Sigmoid colon (tissue), 4 donors: Measurements from ENCODE around the gene CHAT.

Experiments used
- EP300 ChIP-seq, 4 donors: sonication (generic); formaldehyde crosslinking; IDR thresholded peaks; one replicate each; pipeline ENCODE4 v1.6.1; 2017; ENCODE audit warnings: antibody characterized with exemption in 4 of 4
- POLR2A ChIP-seq, 2 donors: fragments of 450-650 bp; IDR thresholded peaks; one replicate each; pipeline ENCODE4 v1.6.1; 2016; ENCODE audit warnings: antibody characterized with exemption in 2 of 2, mild to moderate bottlenecking in 2 of 2, moderate library complexity in 2 of 2
- POLR2AphosphoS5 ChIP-seq, 4 donors: sonication (generic); formaldehyde crosslinking; IDR thresholded peaks; one replicate each; pipeline ENCODE4 v1.6.1; 2017; ENCODE audit warnings: antibody characterized with exemption in 4 of 4
- TF ChIP-seq, protein P1 (sequence below), 4 experiments: fragments of 450-650 bp in 3 of 4; fragments of 200-600 bp in 1 of 4; IDR thresholded peaks; one replicate each; pipeline ENCODE4 v1.5.1; 2016 to 2019; ENCODE audit warnings: antibody characterized with exemption in 4 of 4, mild to moderate bottlenecking in 3 of 4, moderate library complexity in 2 of 4

DNA sequence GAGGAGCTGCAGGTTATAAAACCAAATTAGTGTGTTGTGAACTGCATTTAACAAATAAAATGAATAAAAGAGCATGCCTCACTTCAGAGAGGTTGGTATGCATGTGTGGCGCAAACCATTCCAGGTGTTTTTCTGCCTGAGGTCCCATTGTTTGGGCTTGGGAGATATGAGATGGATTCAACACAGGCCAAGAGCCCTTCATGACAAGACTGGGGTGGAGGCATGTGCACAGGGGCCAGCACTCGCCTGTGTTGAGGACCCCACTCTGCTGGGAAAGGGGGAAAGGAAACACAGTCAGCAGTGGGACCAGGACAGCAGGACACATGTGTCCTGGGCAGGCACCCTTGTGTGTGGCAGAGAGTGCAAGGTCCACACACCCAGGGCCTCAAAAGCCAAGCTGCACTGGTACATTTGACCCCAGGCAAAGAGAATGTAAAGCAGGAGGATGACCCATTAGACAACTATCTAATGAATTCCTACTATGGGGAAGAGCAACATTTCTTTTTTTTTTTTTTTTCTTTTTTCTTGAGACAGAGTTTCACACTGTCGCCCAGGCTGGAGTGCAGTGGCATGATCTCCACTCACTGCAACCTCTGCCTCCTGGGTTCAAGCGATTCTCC is 12.9 kb upstream of the CHAT start:
- TF ChIP-seq EP300 (IDR thresholded peaks at IDR 0.05) (no peak), POLR2A (IDR thresholded peaks at IDR 0.05) (no peak), POLR2AphosphoS5 (IDR thresholded peaks at IDR 0.05) (no peak)
- TF ChIP-seq, protein P1, sequence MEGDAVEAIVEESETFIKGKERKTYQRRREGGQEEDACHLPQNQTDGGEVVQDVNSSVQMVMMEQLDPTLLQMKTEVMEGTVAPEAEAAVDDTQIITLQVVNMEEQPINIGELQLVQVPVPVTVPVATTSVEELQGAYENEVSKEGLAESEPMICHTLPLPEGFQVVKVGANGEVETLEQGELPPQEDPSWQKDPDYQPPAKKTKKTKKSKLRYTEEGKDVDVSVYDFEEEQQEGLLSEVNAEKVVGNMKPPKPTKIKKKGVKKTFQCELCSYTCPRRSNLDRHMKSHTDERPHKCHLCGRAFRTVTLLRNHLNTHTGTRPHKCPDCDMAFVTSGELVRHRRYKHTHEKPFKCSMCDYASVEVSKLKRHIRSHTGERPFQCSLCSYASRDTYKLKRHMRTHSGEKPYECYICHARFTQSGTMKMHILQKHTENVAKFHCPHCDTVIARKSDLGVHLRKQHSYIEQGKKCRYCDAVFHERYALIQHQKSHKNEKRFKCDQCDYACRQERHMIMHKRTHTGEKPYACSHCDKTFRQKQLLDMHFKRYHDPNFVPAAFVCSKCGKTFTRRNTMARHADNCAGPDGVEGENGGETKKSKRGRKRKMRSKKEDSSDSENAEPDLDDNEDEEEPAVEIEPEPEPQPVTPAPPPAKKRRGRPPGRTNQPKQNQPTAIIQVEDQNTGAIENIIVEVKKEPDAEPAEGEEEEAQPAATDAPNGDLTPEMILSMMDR (IDR thresholded peaks at IDR 0.05): no peak
